Gastrocnemius medialis (tissue), 4 donors: ENCODE results near the gene OR14A2.

Experiments used
- CTCF ChIP-seq, 5 experiments: fragments of 450-650 bp in 3 of 5; fragments of 200-600 bp in 2 of 5; sonication (generic) in 2 of 5; IDR thresholded peaks in 4 of 5; conservative IDR thresholded peaks in 1 of 5; 1 replicate in 4 of 5; 2 replicates in 1 of 5; pipeline ENCODE4 v1.5.1; 2016 to 2019; ENCODE audit warnings: antibody characterized with exemption in 5 of 5, mild to moderate bottlenecking in 3 of 5, moderate library complexity in 3 of 5
- POLR2A ChIP-seq, 2 donors: fragments of 450-650 bp; IDR thresholded peaks; one replicate each; pipeline ENCODE4 v1.6.1; 2017; ENCODE audit warnings: antibody characterized with exemption in 2 of 2, mild to moderate bottlenecking in 2 of 2, moderate library complexity in 2 of 2

- TF ChIP-seq CTCF (IDR thresholded peaks at IDR 0.05 in 4 of 5, conservative IDR thresholded peaks at IDR 0.05 in 1 of 5), result no peak
- no peak for TF ChIP-seq POLR2A (IDR thresholded peaks at IDR 0.05)
These were observed 67.8 kb downstream of the OR14A2 start for GRCh38 chr1:247680171-247680570.
